SK-N-SH (cell line): Measurements from ENCODE around the gene DPRX. TPM values are rescaled to one million over a fixed set of nuclear protein-coding genes. Genes with fewer than 3 reads are reported as not detected.

Experiments
- CTCF ChIA-PET: fragments of 300-600, 350-600 bp; formaldehyde crosslinking; extraction: SDS; loops from one replicate; lab custom pipeline; 2021; lab: Yijun Ruan, JAX
- POLR2A ChIA-PET: fragments of 350-600 bp; sonication (Branson Sonifier 250); formaldehyde crosslinking; extraction: SDS; loops from one replicate; lab custom pipeline; 2020; ENCODE audit warnings: antibody characterized with exemption, inconsistent platforms; lab: Yijun Ruan, JAX
- DNase-seq: peaks from one replicate; pipeline ENCODE4 v3.0.0; 2012
- H2AFZ ChIP-seq: fragments of 200-600 bp; sonication (generic); 2 replicates; pipeline ENCODE4 v1.8.1; 2016; ENCODE audit warnings: antibody characterized with exemption, mild to moderate bottlenecking, low read depth
- H3F3A ChIP-seq: fragments of 200-600 bp; sonication (generic); replicated peaks from 2 replicates; pipeline ENCODE3; 2016; ENCODE audit warnings: antibody characterized with exemption, mild to moderate bottlenecking; ENCODE audit not compliant: insufficient read depth
- H3K27ac ChIP-seq, 2 experiments: fragments of 200-500 bp in 1 of 2; fragments of 200-600 bp in 1 of 2; sonication (Bioruptor generic) in 1 of 2; sonication (generic), shearing (Covaris generic) in 1 of 2; 2 replicates each; pipeline versions ENCODE4 v1.5.1 to v1.6.1; 2014 to 2016; ENCODE audit warnings: low read depth in 2 of 2, inconsistent platforms in 1 of 2, low read length in 1 of 2, mild to moderate bottlenecking in 1 of 2, mixed read lengths in 1 of 2
- H3K27me3 ChIP-seq: fragments of 200-600 bp; sonication (generic), shearing (Covaris generic); 2 replicates; pipeline ENCODE4 v1.6.1; 2016; ENCODE audit warnings: mixed run types; ENCODE audit not compliant: insufficient read depth
- H3K36me3 ChIP-seq, 2 experiments: fragments of 200-500 bp in 1 of 2; fragments of 200-600 bp in 1 of 2; sonication (Bioruptor generic) in 1 of 2; sonication (generic) in 1 of 2; replicated peaks in 1 of 2; 2 replicates each; pipeline versions ENCODE3 to v1.5.1; 2014 to 2016; ENCODE audit warnings: low read length in 1 of 2, mild to moderate bottlenecking in 1 of 2; ENCODE audit not compliant: insufficient read depth in 2 of 2, control insufficient read depth in 1 of 2
- H3K4me1 ChIP-seq, 2 experiments: fragments of 200-500 bp in 1 of 2; fragments of 200-600 bp in 1 of 2; sonication (Bioruptor generic) in 1 of 2; sonication (generic), shearing (Covaris generic) in 1 of 2; 2 replicates each; pipeline versions ENCODE4 v1.5.1 to v1.6.1; 2014 to 2016; ENCODE audit warnings: low read depth in 1 of 2, low read length in 1 of 2, mixed run types in 1 of 2; ENCODE audit not compliant: insufficient read depth in 2 of 2, control insufficient read depth in 1 of 2
- H3K4me2 ChIP-seq: fragments of 200-600 bp; sonication (generic), shearing (Covaris generic); 2 replicates; pipeline ENCODE4 v1.6.1; 2017; ENCODE audit warnings: mixed run types
- H3K4me3 ChIP-seq, 2 experiments: fragments of 200-500 bp in 1 of 2; fragments of 200-600 bp in 1 of 2; sonication (Bioruptor generic) in 1 of 2; sonication (generic), shearing (Covaris generic) in 1 of 2; 2 replicates each; pipeline versions ENCODE4 v1.5.1 to v1.8.1; 2014 to 2016; ENCODE audit warnings: low read depth in 2 of 2, inconsistent platforms in 1 of 2, low read length in 1 of 2, mild to moderate bottlenecking in 1 of 2, mixed read lengths in 1 of 2, moderate library complexity in 1 of 2
- H3K79me2 ChIP-seq: fragments of 200-600 bp; sonication (generic); 2 replicates; pipeline ENCODE4 v1.8.1; 2017; ENCODE audit warnings: mild to moderate bottlenecking; ENCODE audit not compliant: insufficient read depth
- H3K9ac ChIP-seq: fragments of 200-600 bp; sonication (generic); 2 replicates; pipeline ENCODE4 v1.6.1; 2017; ENCODE audit warnings: mixed run types
- H3K9me2 ChIP-seq: fragments of 200-600 bp; sonication (generic); 2 replicates; pipeline ENCODE4 v1.6.1; 2017; ENCODE audit warnings: mixed run types
- H3K9me3 ChIP-seq: fragments of 200-600 bp; sonication (generic); 2 replicates; pipeline ENCODE4 v1.6.1; 2017; ENCODE audit warnings: mixed run types, mild to moderate bottlenecking, moderate library complexity
- H4K20me1 ChIP-seq: fragments of 200-600 bp; sonication (generic); 2 replicates; pipeline ENCODE4 v1.6.1; 2017; ENCODE audit warnings: mild to moderate bottlenecking, mixed run types; ENCODE audit not compliant: insufficient read depth
- CTCF ChIP-seq: fragments of 200-600 bp; sonication (generic); IDR thresholded peaks from 2 replicates; pipeline ENCODE4 v1.6.1; 2017; ENCODE audit warnings: antibody characterized with exemption, mild to moderate bottlenecking, moderate library complexity
- EZH2phosphoT487 ChIP-seq: fragments of 200-600 bp; sonication (generic); IDR thresholded peaks from 2 replicates; pipeline ENCODE4 v1.6.1; 2017; ENCODE audit warnings: low read depth, mixed run types, mild to moderate bottlenecking, antibody characterized with exemption, moderate library complexity, borderline replicate concordance
- FOSL2 ChIP-seq: IDR thresholded peaks from 2 replicates; pipeline ENCODE4 v1.4.0; 2012; ENCODE audit warnings: low read depth, mild to moderate bottlenecking, moderate library complexity, borderline replicate concordance
- GABPA ChIP-seq: IDR thresholded peaks from 2 replicates; pipeline ENCODE4 v1.4.0; 2012; ENCODE audit warnings: low read depth, mild to moderate bottlenecking
- GATA2 ChIP-seq: sonication (generic); formaldehyde crosslinking; IDR thresholded peaks from 2 replicates; pipeline ENCODE4 v1.5.0; 2020; ENCODE audit warnings: mild to moderate bottlenecking, missing genetic modification reagents
- MEF2A ChIP-seq: IDR thresholded peaks from 2 replicates; pipeline ENCODE4 v1.4.0; 2012; ENCODE audit warnings: low read depth, borderline replicate concordance
- MXI1 ChIP-seq: IDR thresholded peaks from 2 replicates; pipeline ENCODE4 v1.6.1; 2012; ENCODE audit warnings: mild to moderate bottlenecking, low read depth, low read length, improper control_type of control experiment
- RAD21 ChIP-seq: IDR thresholded peaks from 2 replicates; pipeline ENCODE4 v1.6.1; 2012; ENCODE audit warnings: mild to moderate bottlenecking, low read length
- RCOR1 ChIP-seq: fragments of 150-350 bp; IDR thresholded peaks from 2 replicates; pipeline ENCODE4 v1.6.1; 2017; ENCODE audit warnings: antibody characterized with exemption, low read length
- RFX5 ChIP-seq: IDR thresholded peaks from 2 replicates; pipeline ENCODE4 v1.6.1; 2012; ENCODE audit warnings: mild to moderate bottlenecking, improper control_type of control experiment, low read length
- RXRA ChIP-seq: IDR thresholded peaks from 2 replicates; pipeline ENCODE4 v1.4.0; 2012; ENCODE audit warnings: low read depth, mild to moderate bottlenecking, borderline replicate concordance
- SIN3A ChIP-seq: IDR thresholded peaks from 2 replicates; pipeline ENCODE4 v1.6.1; 2012; ENCODE audit warnings: low read depth, mild to moderate bottlenecking, low read length, moderate library complexity, borderline replicate concordance
- SMC3 ChIP-seq: IDR thresholded peaks from 2 replicates; pipeline ENCODE4 v1.6.1; 2012; ENCODE audit warnings: low read depth, low read length, improper control_type of control experiment
- TCF12 ChIP-seq: IDR thresholded peaks from 2 replicates; pipeline ENCODE4 v1.4.0; 2012
- USF2 ChIP-seq: fragments of 150-350 bp; IDR thresholded peaks from 2 replicates; pipeline ENCODE4 v1.6.1; 2017; ENCODE audit warnings: antibody characterized with exemption, low read length, low read depth, borderline replicate concordance
- WGBS: methylation state at CpG from one replicate; pipeline ENCODE4 v1.1.6; 2017; ENCODE audit warnings: low lambda C conversion rate; 5-methylcytosine and 5-hydroxymethylcytosine counted together
- polyA plus RNA-seq, 3 experiments: library from polyadenylated mRNA; depleted of rRNA; stranded (reverse); fragments of >200 nt; gene quantifications; 2 replicates each; pipeline ENCODE4 v1.2.3, GENCODE V29; 2012
- TF ChIP-seq, protein P1 (sequence below): IDR thresholded peaks from 2 replicates; pipeline ENCODE4 v1.6.1; 2012; ENCODE audit warnings: mild to moderate bottlenecking, low read depth, low read length, moderate library complexity

DPRX gene
- polyA plus RNA-seq, 1 of the 3 experiments (the other 2 are of a cell fraction), result not detected

- 17% methylated on average over 16 of the region's 16 CpGs for WGBS
- DNase-seq, result no peak
- H4K20me1 ChIP-seq, result no peaks in the 10 kb centered on the region
- H3F3A ChIP-seq, result no peaks in the 10 kb centered on the region
- no peak overlapping the region for H3K4me2 ChIP-seq
- H3K9ac ChIP-seq, result no peak overlapping the region
- TF ChIP-seq MXI1 (no peak), GABPA (no peak), GATA2 (no peak), RXRA (no peak), TCF12 (no peak), SMC3 (no peak)
- TF ChIP-seq, protein P1, sequence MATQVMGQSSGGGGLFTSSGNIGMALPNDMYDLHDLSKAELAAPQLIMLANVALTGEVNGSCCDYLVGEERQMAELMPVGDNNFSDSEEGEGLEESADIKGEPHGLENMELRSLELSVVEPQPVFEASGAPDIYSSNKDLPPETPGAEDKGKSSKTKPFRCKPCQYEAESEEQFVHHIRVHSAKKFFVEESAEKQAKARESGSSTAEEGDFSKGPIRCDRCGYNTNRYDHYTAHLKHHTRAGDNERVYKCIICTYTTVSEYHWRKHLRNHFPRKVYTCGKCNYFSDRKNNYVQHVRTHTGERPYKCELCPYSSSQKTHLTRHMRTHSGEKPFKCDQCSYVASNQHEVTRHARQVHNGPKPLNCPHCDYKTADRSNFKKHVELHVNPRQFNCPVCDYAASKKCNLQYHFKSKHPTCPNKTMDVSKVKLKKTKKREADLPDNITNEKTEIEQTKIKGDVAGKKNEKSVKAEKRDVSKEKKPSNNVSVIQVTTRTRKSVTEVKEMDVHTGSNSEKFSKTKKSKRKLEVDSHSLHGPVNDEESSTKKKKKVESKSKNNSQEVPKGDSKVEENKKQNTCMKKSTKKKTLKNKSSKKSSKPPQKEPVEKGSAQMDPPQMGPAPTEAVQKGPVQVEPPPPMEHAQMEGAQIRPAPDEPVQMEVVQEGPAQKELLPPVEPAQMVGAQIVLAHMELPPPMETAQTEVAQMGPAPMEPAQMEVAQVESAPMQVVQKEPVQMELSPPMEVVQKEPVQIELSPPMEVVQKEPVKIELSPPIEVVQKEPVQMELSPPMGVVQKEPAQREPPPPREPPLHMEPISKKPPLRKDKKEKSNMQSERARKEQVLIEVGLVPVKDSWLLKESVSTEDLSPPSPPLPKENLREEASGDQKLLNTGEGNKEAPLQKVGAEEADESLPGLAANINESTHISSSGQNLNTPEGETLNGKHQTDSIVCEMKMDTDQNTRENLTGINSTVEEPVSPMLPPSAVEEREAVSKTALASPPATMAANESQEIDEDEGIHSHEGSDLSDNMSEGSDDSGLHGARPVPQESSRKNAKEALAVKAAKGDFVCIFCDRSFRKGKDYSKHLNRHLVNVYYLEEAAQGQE, result no peak
- TF ChIP-seq, all 33 proteins: peak for 0
- H3K27me3 ChIP-seq, result peaks cover 10% of the 10 kb centered on the region; the same call in 1 of the 2 replicates
- H3K4me1 ChIP-seq, result no peaks in the 10 kb centered on the region
- H2AFZ ChIP-seq, result no peak overlapping the region
- H3K4me3 ChIP-seq, result no peak overlapping the region
- no peak overlapping the region for H3K27ac ChIP-seq
- no peaks in the 10 kb centered on the region for H3K9me2 ChIP-seq
- CTCF ChIA-PET, result no interaction called here
- H3K79me2 ChIP-seq, result no peaks in the 10 kb centered on the region
- POLR2A ChIA-PET, result interaction anchor here (0.6 kb wide), 1 partner anchor 258 kb away, joined by 4 read pairs; no protein-coding TSS in a partner anchor
- H3K9me3 ChIP-seq, result no peaks in the 10 kb centered on the region
- no peaks in the 10 kb centered on the region for H3K36me3 ChIP-seq
These were observed 6.8 kb upstream of the DPRX start for GRCh38 chr19:53624771-53625545.

- Histone ChIP-seq H3K9me2 (no peaks in the 10 kb centered on the region), H3K27ac (no peak overlapping the region), H3K36me3 (no peaks in the 10 kb centered on the region), H3K4me2 (no peak overlapping the region), H3K79me2 (no peaks in the 10 kb centered on the region), H2AFZ (no peak overlapping the region), H3K4me3 (no peak overlapping the region), H3F3A (no peaks in the 10 kb centered on the region), H4K20me1 (no peaks in the 10 kb centered on the region), H3K9me3 (no peaks in the 10 kb centered on the region), H3K9ac (no peak overlapping the region), H3K27me3 (peaks cover 12% of the 10 kb centered on the region; the same call in 1 of the 2 replicates), H3K4me1 (no peaks in the 10 kb centered on the region)
- DNase-seq, result no peak
- ChIA-PET POLR2A (no interaction called here), CTCF (no interaction called here)
- WGBS, result 23% methylated on average over 9 of the region's 9 CpGs
- no peak for TF ChIP-seq GATA2
- no peak for TF ChIP-seq FOSL2
- no peak for TF ChIP-seq EZH2phosphoT487
- no peak for TF ChIP-seq RAD21
- TF ChIP-seq MEF2A, result no peak
- TF ChIP-seq, protein P1, result no peak
- TF ChIP-seq SIN3A, result no peak
- TF ChIP-seq CTCF, result no peak
- no peak for TF ChIP-seq RCOR1
- no peak for TF ChIP-seq USF2
- no peak for TF ChIP-seq RFX5
These were observed 5.3 kb upstream of the DPRX start for GRCh38 chr19:53626486-53626885.
